NT2/D1 (cell line): ENCODE data around the gene SPATA46.

Experiments used
- SUZ12 ChIP-seq: IDR thresholded peaks from 2 replicates; pipeline ENCODE4 v1.6.1; 2011; ENCODE audit not compliant: insufficient read length, insufficient read depth; ENCODE audit errors: extremely low read depth
- YY1 ChIP-seq: IDR thresholded peaks from 2 replicates; pipeline ENCODE4 v1.6.1; 2011; ENCODE audit not compliant: insufficient read length, insufficient read depth
- ZNF274 ChIP-seq: IDR thresholded peaks from 2 replicates; pipeline ENCODE4 v1.6.1; 2011; ENCODE audit warnings: mild to moderate bottlenecking, low read depth, low read length

DNA sequence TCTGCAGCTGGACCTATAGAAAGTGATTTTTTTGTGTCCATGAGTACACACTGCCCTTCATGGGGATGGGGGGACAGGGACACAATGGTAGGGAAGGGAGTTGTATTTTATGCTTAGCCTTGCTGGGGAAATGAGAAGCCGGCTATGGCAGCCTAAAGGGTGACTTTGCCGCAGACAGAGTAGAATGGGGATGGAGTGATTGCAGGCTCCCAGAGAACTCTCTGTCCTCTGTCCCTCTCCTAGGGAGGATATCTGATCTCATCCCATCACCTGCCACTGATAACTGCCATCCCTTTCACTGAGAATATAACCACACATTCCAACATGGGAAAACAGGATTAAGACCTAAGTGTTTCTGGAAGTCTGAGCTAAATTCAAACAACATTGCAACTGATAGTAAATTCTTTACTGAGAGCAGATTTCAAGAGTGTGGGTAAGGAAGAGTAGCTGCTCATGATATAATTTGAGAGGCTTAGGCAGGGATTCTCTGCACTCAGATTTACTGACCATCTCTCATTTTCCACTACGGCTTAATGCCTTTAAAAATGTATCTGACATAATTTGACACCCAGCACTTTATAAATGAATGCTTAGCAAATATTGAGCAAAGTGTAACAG lies 21.4 kb upstream of the SPATA46 start:
- no peak for TF ChIP-seq YY1
- TF ChIP-seq ZNF274: no peak
- no peak for TF ChIP-seq SUZ12
